C4-2B (cell line): ENCODE results near the gene LRRN4CL.

Experiments
- ZFX ChIP-seq: fragments of 450-650 bp; IDR thresholded peaks from 2 replicates; pipeline ENCODE4 v1.6.1; 2017
- TF ChIP-seq, protein P1 (sequence below): fragments of 450-650 bp; conservative IDR thresholded peaks from 2 replicates; pipeline ENCODE4 v1.5.1; 2017; ENCODE audit warnings: mild to moderate bottlenecking

DNA sequence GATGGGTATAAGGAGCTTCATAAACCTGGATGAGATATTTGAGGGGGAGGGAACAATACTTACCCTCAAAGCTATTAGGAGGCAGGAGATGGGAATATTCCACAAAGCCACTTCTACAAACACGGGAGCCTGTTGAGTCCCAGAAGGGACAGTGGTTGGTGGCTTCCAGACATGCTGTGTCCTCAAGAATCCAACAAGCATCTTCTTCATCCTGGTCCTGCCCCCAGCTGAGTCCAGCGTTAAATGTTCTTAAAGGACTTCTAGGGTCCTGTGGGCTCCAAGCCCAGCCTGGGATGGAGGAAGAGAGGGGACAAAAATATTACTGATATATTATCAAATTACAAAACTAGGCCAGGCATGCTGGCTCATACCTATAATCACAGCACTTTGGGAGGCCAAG is 21.9 kb downstream of the LRRN4CL start:
- TF ChIP-seq, protein P1, sequence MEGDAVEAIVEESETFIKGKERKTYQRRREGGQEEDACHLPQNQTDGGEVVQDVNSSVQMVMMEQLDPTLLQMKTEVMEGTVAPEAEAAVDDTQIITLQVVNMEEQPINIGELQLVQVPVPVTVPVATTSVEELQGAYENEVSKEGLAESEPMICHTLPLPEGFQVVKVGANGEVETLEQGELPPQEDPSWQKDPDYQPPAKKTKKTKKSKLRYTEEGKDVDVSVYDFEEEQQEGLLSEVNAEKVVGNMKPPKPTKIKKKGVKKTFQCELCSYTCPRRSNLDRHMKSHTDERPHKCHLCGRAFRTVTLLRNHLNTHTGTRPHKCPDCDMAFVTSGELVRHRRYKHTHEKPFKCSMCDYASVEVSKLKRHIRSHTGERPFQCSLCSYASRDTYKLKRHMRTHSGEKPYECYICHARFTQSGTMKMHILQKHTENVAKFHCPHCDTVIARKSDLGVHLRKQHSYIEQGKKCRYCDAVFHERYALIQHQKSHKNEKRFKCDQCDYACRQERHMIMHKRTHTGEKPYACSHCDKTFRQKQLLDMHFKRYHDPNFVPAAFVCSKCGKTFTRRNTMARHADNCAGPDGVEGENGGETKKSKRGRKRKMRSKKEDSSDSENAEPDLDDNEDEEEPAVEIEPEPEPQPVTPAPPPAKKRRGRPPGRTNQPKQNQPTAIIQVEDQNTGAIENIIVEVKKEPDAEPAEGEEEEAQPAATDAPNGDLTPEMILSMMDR: no peak
- TF ChIP-seq ZFX: no peak
